Activated naive CD8-positive, alpha-beta T cell treated with anti-CD3 and anti-CD28 coated beads, Interleukin-2, amount 10 ng/mL, durations not matched to agents 7 days and 5 days (primary cell): Measurements from ENCODE around the gene RAB2B. TPM values are rescaled to one million over a fixed set of nuclear protein-coding genes. Genes with fewer than 3 reads are reported as not detected.

Experiments
- ATAC-seq: fragments of 150-1000 bp; cut with Tn5 transposase; one replicate; pipeline ENCODE4 v1.10.0; 2021; ENCODE audit warnings: low read depth, moderate library complexity
- POLR2A ChIA-PET: fragments of 350-600 bp; sonication (Branson Sonifier 250); formaldehyde crosslinking; loops from one replicate; lab custom pipeline; 2021; ENCODE audit warnings: antibody characterized with exemption; lab: Charles Lee
- DNase-seq: peaks from one replicate; pipeline ENCODE4 v3.0.0; 2021
- H3K27ac Mint-ChIP-seq: one replicate; pipeline ENCODE4 v1.8.0; 2022; ENCODE audit warnings: mild to moderate bottlenecking, mixed read lengths
- H3K27me3 Mint-ChIP-seq: one replicate; pipeline ENCODE4 v1.8.0; 2022; ENCODE audit warnings: mild to moderate bottlenecking, moderate library complexity, mixed read lengths
- H3K36me3 Mint-ChIP-seq: one replicate; pipeline ENCODE4 v1.8.0; 2021; ENCODE audit warnings: mild to moderate bottlenecking, mixed read lengths
- H3K4me1 Mint-ChIP-seq: one replicate; pipeline ENCODE4 v1.8.0; 2021; ENCODE audit warnings: mixed read lengths
- H3K4me3 Mint-ChIP-seq: one replicate; pipeline ENCODE4 v1.8.0; 2022; ENCODE audit warnings: mild to moderate bottlenecking, moderate library complexity, mixed read lengths
- H3K9me3 Mint-ChIP-seq: one replicate; pipeline ENCODE4 v1.8.0; 2021; ENCODE audit warnings: mixed read lengths
- total RNA-seq, 2 experiments: library from RNA; stranded (reverse); gene quantifications; one replicate each; pipeline ENCODE4 v1.2.3, GENCODE V29; 2021

RAB2B gene
- total RNA-seq, 2 experiments from 2014 or later, result 27.3 to 27.5 TPM

DNA sequence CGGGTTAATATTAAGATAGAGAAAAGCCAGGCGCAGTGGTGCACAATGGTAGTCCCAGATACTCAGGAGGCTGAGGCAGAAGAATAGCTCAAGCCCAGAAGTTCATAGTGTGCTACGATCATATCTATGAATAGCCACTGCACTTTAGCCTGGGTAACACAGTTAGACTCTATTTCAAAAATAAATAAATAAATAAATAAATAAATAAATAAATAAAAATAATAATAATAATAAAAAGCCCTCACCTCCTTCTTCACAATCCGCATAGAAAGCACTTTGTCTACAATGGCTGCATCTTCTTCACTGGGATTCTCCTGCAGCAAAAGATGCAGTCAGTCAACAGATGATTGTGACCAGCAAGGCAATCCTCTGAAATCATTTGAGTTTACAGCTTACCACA, 61.4 kb downstream of the RAB2B start:
- H3K27ac Mint-ChIP-seq, result no peak overlapping the region
- DNase-seq, result no peak
- ATAC-seq, result no peak
- POLR2A ChIA-PET, result no interaction called here
- H3K4me3 Mint-ChIP-seq, result no peak overlapping the region
- H3K4me1 Mint-ChIP-seq, result peaks cover 7% of the 10 kb centered on the region
- H3K27me3 Mint-ChIP-seq, result no peaks in the 10 kb centered on the region
- H3K36me3 Mint-ChIP-seq, result peaks cover 37% of the 10 kb centered on the region
- H3K9me3 Mint-ChIP-seq, result no peaks in the 10 kb centered on the region

GRCh38 chr14:21414137-21414631, 62.6 kb downstream of the RAB2B start:
- Mint-ChIP-seq H3K4me3 (no peak overlapping the region), H3K27me3 (no peaks in the 10 kb centered on the region), H3K27ac (peak overlapping the region; percentile 33), H3K9me3 (no peaks in the 10 kb centered on the region), H3K36me3 (peaks cover 33% of the 10 kb centered on the region), H3K4me1 (peaks cover 3% of the 10 kb centered on the region)
- ATAC-seq (no peak), DNase-seq (no peak)
- POLR2A ChIA-PET, result interaction anchor here (0.6 kb wide), 1 partner anchor 1417 kb away, joined by 3 read pairs; no protein-coding TSS in a partner anchor

Other genes with a start within 250 kb of the RAB2B start
- gene HNRNPC, start 207.5 kb downstream of the RAB2B start, total RNA-seq, result 100 to 1,000 TPM; 658 to 677 TPM
- gene RPGRIP1, start 196.9 kb downstream of the RAB2B start, total RNA-seq, result not detected
- 100 to 1,000 TPM; 119 to 121 TPM for gene SUPT16H, start 92.9 kb downstream of the RAB2B start, total RNA-seq
- gene CHD8, start 20.8 kb downstream of the RAB2B start, total RNA-seq, result 100 to 1,000 TPM; 128 to 133 TPM
- 10 to 100 TPM; 76.7 to 79.7 TPM for gene TOX4, start 236 bp upstream of the RAB2B start, total RNA-seq
- gene METTL3, start 34.4 kb upstream of the RAB2B start, total RNA-seq, result 10 to 100 TPM; 89.2 to 90.9 TPM
- 1 to 10 TPM; 4.0 to 4.4 TPM for gene SALL2, start 49.4 kb upstream of the RAB2B start, total RNA-seq
- not detected for gene OR10G3, start 103.1 kb upstream of the RAB2B start, total RNA-seq
- gene OR10G2, start 158.0 kb upstream of the RAB2B start, total RNA-seq, result not detected
- gene OR4E2, start 176.9 kb upstream of the RAB2B start, total RNA-seq, result not detected
- under 1 TPM in 1 of 2 experiments, not detected in 1; 0.11 TPM for gene OR4E1, start 196.9 kb upstream of the RAB2B start, total RNA-seq